Memory B cell (primary cell): ENCODE data around the gene PCGF5.
"Not testable (repeated sequence)": the region's sequence is repeated elsewhere in the genome, so short reads cannot be mapped to it uniquely, and the experiment has no call there.

Source experiments
- ATAC-seq: fragments of 150-1000 bp; cut with Tn5 transposase; 2 replicates; pipeline ENCODE4 v1.10.0; 2021; ENCODE audit warnings: low read depth, mild to moderate bottlenecking, moderate library complexity
- DNase-seq, 2 donors: peaks; one replicate each; pipeline ENCODE4 v3.0.0; 2022; ENCODE audit warnings: low spot score in 2 of 2
- H3K27ac Mint-ChIP-seq: one replicate; pipeline ENCODE4 v1.8.0; 2022; ENCODE audit warnings: mild to moderate bottlenecking, moderate library complexity, mixed read lengths
- H3K27me3 Mint-ChIP-seq: one replicate; pipeline ENCODE4 v1.8.0; 2022; ENCODE audit warnings: mixed read lengths
- H3K36me3 Mint-ChIP-seq: one replicate; pipeline ENCODE4 v1.8.0; 2022; ENCODE audit warnings: mild to moderate bottlenecking, mixed read lengths
- H3K4me1 Mint-ChIP-seq: one replicate; pipeline ENCODE4 v1.8.0; 2022; ENCODE audit warnings: mixed read lengths
- H3K4me3 Mint-ChIP-seq: one replicate; pipeline ENCODE4 v1.8.0; 2022; ENCODE audit warnings: mild to moderate bottlenecking, moderate library complexity, mixed read lengths
- H3K9me3 Mint-ChIP-seq: one replicate; pipeline ENCODE4 v1.8.0; 2022; ENCODE audit warnings: mixed read lengths

PCGF5 gene

DNA sequence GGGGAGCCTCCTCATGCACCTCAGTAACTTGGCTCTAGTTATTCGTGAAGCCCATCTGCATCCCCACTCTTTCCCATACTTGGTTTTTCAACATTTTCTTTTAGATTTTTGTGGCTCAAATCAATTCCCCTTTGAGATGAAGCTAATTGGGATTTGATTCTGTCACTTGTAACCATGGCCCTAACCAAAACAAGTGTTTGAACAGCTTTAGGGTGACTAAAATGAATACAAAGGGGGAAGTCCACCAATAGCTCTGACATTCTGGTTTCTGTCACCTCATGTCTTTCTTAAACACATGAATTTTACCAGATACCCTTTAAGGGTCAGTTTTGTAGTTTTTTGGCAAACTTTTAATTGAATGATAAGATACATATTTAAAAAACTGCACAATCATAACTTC lies 87.0 kb downstream of the PCGF5 start:
- DNase-seq: no peak
- Mint-ChIP-seq H3K27ac (no peak overlapping the region), H3K4me1 (no peaks in the 10 kb centered on the region), H3K27me3 (peaks cover 10% of the 10 kb centered on the region), H3K4me3 (no peak overlapping the region), H3K9me3 (no peaks in the 10 kb centered on the region), H3K36me3 (no peaks in the 10 kb centered on the region)
- no peak for ATAC-seq

- Mint-ChIP-seq H3K9me3 (no peaks in the 10 kb centered on the region), H3K27me3 (peaks cover 12% of the 10 kb centered on the region), H3K36me3 (no peaks in the 10 kb centered on the region), H3K4me3 (no peak overlapping the region), H3K4me1 (no peaks in the 10 kb centered on the region), H3K27ac (no peak overlapping the region)
- ATAC-seq (no peak), DNase-seq (no peak)
These were observed 89.2 kb downstream of the PCGF5 start for GRCh38 chr10:91309711-91310110.

DNA sequence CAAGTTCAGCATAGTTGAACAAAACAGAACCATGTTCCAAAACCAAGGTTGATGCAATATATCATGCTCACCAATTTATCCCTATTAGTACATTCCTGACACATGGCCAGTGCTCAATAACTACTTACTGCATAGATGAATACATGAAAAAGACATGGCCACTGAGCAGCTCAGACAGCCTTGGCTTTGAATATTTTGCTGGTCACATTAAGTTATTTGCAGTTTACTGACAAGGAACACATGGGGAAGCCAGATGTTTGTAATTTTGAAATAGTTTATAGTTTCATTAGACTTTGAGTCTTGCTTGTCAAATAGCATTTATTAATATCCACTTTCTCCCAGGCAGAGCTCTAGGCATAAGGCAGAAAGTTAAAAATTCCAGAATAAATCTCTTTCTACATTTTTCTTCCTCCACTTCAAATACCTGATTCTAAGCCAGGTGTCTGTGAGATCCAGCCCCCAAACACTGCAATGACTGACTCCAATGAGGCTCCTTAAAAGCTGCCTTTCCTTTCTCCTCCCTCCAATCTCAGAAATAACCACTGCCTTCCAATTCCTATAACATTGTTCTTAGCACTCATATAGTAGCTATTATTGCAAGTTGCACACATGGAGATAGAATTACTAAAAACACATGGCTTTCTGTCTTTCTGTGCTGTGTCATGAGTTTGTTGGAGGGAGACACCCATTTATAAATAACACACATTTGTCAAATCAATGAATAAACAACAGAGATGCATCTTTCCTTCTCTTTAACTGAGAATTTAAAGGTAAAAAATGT lies 91.3 kb downstream of the PCGF5 start:
- DNase-seq: no peak
- Mint-ChIP-seq H3K27me3 (peaks cover 12% of the 10 kb centered on the region), H3K27ac (no peak overlapping the region), H3K36me3 (no peaks in the 10 kb centered on the region), H3K9me3 (no peaks in the 10 kb centered on the region), H3K4me1 (no peaks in the 10 kb centered on the region), H3K4me3 (no peak overlapping the region)
- no peak for ATAC-seq

DNA sequence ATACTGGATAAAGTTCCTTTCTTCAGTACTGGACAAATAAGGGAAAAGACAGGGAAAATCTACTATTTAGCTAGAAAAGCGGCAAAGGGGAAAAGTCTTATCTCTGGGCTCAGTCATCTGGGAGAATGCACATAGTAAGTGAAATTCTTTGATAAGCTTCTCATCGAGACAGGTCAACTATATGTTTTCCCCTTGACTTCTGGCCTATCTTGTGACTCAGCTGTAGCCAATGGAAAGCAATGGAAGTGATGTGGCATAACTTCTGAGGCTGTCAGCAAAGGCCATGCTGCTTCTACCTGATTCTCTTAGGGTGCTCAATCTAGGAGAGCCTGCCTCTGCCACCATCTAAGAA lies 91.9 kb downstream of the PCGF5 start:
- no peak for DNase-seq
- no peak overlapping the region for H3K27ac Mint-ChIP-seq
- H3K9me3 Mint-ChIP-seq: no peaks in the 10 kb centered on the region
- ATAC-seq: no peak
- H3K27me3 Mint-ChIP-seq: peaks cover 12% of the 10 kb centered on the region
- H3K36me3 Mint-ChIP-seq: no peaks in the 10 kb centered on the region
- no peak overlapping the region for H3K4me3 Mint-ChIP-seq
- no peaks in the 10 kb centered on the region for H3K4me1 Mint-ChIP-seq

DNA sequence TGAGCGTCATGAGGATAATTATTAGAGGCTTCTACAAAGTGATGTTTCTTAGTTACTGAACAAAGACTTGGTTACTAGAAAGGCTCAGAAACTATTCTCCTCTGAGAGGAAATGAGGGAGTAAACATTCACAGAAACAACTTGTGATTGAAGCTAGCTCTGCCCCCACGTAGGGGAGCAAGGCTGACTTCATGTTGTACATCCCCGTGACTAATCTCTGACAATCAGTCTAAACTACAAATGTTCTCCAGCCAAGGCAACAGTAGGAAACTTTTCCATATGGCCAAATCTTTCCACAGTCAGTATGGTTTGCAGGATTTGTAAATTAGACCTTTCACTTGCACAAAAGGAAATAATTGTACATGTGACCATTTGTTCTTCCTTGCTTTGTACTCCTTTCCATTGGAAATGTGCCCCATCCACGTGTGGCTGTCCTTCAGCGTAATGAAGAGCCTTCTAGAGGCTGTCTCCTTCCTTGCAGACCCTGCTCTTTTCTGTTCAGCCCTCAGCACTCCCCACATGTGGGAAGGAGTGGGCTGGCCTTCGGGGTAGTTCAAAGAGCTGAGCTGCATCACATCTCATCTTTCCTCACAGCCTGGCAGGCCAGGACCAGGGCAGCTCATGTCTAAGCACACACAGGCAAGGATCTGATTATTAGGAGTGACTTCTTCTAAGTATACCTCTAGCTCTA lies 93.5 kb downstream of the PCGF5 start:
- H3K4me1 Mint-ChIP-seq: no peaks in the 10 kb centered on the region
- no peaks in the 10 kb centered on the region for H3K9me3 Mint-ChIP-seq
- DNase-seq (no peak), ATAC-seq (no peak)
- peaks cover 12% of the 10 kb centered on the region for H3K27me3 Mint-ChIP-seq
- no peaks in the 10 kb centered on the region for H3K36me3 Mint-ChIP-seq
- H3K4me3 Mint-ChIP-seq: no peak overlapping the region
- H3K27ac Mint-ChIP-seq: no peak overlapping the region

DNA sequence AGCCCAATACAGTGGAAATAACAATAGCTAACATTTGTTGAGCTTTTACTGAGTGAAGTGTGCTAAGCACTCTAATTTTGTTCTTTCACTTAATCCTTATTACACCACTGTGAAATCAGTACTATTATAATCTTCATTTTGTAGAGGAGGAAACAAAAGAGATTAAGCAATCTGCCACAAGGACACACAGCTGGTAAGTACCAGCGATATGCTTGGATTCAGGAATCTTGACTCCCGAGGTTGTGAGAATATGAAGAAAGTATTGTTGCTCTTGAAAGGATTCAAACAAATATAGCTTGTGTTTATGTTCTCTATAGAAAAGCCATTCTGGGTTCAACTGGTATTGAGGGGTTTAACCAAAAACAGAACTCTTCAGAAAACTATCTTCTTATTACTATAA lies 96.0 kb downstream of the PCGF5 start:
- Mint-ChIP-seq H3K27me3 (peaks cover 2% of the 10 kb centered on the region), H3K36me3 (no peaks in the 10 kb centered on the region), H3K9me3 (no peaks in the 10 kb centered on the region), H3K4me1 (no peaks in the 10 kb centered on the region), H3K4me3 (no peak overlapping the region), H3K27ac (no peak overlapping the region)
- no peak for ATAC-seq
- DNase-seq: no peak

- DNase-seq: no peak
- Mint-ChIP-seq H3K36me3 (no peaks in the 10 kb centered on the region), H3K9me3 (no peaks in the 10 kb centered on the region), H3K27ac (no peak overlapping the region), H3K27me3 (peaks cover 2% of the 10 kb centered on the region), H3K4me1 (no peaks in the 10 kb centered on the region), H3K4me3 (no peak overlapping the region)
- ATAC-seq: no peak
These were observed 97.1 kb downstream of the PCGF5 start for GRCh38 chr10:91317541-91317940.

DNA sequence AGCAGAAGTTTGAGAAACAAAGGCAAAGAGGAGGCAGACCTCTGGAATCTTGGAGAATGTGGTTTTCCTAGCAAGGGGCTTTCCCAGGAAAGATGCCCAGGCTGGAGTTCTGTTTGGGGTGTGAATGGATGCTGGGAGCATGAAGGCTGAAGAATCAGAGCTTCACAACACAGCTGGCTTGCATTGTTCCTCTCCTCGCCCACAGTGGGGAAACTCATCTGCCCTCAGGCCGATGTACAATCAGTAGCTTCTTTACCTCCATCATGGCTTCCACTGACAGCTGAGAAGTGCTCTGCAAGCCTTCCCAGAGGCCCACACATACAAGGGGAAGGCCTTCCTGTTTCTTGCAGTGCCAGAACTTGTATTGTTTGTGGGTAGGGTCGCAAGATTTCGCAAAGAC lies 98.9 kb downstream of the PCGF5 start:
- no peak for ATAC-seq
- peaks cover 1% of the 10 kb centered on the region for H3K9me3 Mint-ChIP-seq
- no peaks in the 10 kb centered on the region for H3K36me3 Mint-ChIP-seq
- H3K4me3 Mint-ChIP-seq: no peak overlapping the region
- no peaks in the 10 kb centered on the region for H3K27me3 Mint-ChIP-seq
- no peak overlapping the region for H3K27ac Mint-ChIP-seq
- no peaks in the 10 kb centered on the region for H3K4me1 Mint-ChIP-seq
- no peak for DNase-seq

DNA sequence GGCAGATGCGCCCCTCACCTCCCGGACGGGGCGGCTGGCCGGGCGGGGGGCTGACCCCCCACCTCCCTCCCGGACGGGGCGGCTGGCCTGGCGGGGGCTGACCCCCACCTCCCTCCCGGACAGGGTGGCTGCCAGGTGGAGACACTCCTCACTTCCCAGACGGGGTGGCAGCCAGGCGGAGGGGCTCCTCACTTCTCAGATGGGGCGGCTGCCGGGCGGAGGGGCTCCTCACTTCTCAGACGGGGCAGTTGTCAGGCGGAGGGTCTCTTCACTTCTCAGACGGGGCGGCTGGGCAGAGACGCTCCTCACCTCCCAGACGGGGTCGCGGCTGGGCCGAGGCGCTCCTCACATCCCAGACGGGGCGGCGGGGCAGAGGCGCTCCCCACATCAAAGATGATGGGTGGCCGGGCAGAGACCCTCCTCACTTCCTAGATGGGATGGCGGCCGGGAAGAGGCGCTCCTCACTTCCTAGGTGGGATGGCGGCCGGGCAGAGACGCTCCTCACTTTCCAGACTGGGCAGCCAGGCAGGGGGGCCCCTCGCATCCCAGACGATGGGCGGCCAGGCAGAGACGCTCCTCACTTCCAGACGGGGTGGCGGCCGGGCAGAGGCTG lies 102.9 kb downstream of the PCGF5 start:
- not testable (repeated sequence) for DNase-seq, H3K4me1 Mint-ChIP-seq, H3K27me3 Mint-ChIP-seq, H3K4me3 Mint-ChIP-seq, ATAC-seq, H3K27ac Mint-ChIP-seq, H3K9me3 Mint-ChIP-seq, H3K36me3 Mint-ChIP-seq

- peaks cover 2% of the 10 kb centered on the region for H3K36me3 Mint-ChIP-seq
- H3K27ac Mint-ChIP-seq: no peak overlapping the region
- DNase-seq (no peak), ATAC-seq (no peak)
- H3K4me1 Mint-ChIP-seq: no peaks in the 10 kb centered on the region
- H3K27me3 Mint-ChIP-seq: peaks cover 14% of the 10 kb centered on the region
- peaks cover 4% of the 10 kb centered on the region for H3K9me3 Mint-ChIP-seq
- H3K4me3 Mint-ChIP-seq: no peak overlapping the region
These were observed 108.0 kb downstream of the PCGF5 start for GRCh38 chr10:91328320-91328984.
